Measurements from ENCODE around the gene TMX4. TPM values are rescaled to one million over a fixed set of nuclear protein-coding genes. Genes with fewer than 3 reads are reported as not detected.

Gene TMX4
- total RNA-seq, 4 donors from 2014 or later = 27.4 to 44.7 (median 31.1) TPM

GRCh38 chr20:8057871-8058270, 38.3 kb upstream of the TMX4 start:
- TF ChIP-seq CTCF (IDR thresholded peaks at IDR 0.05; ENCODE audit: low read depth) = no peak

DNA sequence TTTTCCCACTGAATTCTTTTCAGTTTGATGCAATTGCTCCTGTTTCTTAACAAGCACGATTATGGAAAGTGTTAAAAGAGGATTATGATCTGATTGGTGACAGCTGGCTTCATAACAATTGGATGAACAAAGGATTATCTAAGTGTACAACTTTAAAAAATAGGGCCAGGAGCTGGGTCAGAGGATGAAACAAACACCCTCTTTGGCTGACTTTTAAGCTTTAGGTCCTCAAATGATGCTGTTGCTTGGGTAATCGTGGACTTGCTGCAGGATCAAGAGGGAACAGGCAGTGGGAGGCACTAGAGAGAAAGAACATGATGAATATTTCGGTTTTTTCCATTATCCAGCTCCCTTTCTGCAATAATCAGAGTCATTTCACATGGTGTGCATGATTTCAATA, 35.5 kb upstream of the TMX4 start:
- no peak for TF ChIP-seq CTCF (IDR thresholded peaks at IDR 0.05; ENCODE audit: low read depth)

DNA sequence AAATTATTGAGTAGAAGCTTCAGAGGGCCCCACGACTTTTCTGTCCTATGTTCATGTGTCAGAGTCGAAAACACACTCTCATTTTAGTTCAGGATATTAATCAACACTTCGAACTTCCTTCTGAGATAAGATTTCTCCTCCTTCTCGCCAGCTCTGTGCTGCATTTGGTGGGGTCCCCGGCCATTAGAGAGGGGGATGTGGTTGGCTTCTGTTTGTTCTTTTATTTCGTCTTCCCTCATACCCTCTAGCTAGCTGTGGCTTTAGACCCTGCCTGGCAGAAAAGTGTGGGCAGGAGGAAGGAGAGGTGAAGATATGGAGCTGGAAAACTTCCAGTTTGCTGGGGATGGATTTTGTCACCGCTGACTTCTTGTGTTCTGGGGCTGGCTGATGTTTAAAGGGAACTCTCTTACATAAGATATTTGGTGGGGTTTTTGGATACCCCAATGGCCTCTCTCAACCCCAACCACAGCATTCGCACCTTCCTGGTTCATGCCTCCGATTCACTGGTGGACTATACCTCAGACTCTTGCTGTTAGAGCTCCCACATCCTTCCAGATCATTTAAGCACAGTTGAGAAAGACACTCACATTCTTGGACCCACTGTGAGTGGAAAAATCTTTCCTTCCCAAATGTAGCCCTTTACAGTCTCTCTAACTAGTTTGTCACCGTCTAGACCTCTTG, 30.7 kb upstream of the TMX4 start:
- no peak for TF ChIP-seq CTCF (IDR thresholded peaks at IDR 0.05; ENCODE audit: low read depth)

DNA sequence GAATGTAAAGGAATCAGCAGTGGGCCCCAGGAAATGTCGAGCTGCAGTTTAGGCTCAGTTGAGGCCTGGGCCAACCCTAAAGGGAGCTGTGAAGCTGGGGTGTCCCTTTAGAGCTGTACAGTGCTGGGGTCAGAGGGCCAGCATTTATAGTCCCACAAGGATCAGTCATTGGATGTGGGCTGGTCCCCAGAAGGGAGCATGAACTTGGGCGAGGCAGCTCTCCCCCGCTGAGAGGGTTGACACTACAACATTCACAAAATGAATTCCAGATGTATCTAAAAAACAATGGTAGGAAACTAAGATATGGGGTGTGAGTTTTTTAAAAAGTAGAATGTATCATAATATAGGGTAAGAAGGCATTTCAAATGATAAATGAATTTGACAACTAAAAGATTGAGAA, 29.7 kb upstream of the TMX4 start:
- TF ChIP-seq CTCF (IDR thresholded peaks at IDR 0.05; ENCODE audit: low read depth) = no peak

DNA sequence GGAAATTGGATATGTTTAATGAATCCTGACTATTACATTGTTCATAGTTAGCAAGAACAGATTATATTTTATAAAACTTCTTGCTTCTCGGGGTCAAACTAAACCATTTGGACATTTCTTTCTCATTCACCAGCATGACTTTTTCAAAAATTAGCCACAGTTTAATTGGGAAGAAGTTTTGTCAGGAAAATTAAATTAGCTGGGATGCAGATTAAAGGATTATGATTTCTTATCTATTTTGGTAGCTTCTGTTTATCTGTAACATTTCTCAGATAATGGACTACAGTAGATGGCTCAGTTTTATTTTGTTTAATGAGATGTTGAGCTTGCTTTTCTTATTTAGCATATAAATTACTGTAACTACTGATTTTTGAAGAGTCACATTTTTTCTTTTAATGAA, 26.4 kb upstream of the TMX4 start:
- TF ChIP-seq CTCF (IDR thresholded peaks at IDR 0.05; ENCODE audit: low read depth) = no peak

- TF ChIP-seq CTCF (IDR thresholded peaks at IDR 0.05; ENCODE audit: low read depth) = no peak
Observed at GRCh38 chr20:8043687-8044282, 24.2 kb upstream of the TMX4 start.

GRCh38 chr20:8039042-8039441, 19.5 kb upstream of the TMX4 start:
- no peak for TF ChIP-seq CTCF (IDR thresholded peaks at IDR 0.05; ENCODE audit: low read depth)

All from subcutaneous adipose tissue (tissue), 4 donors.